HG02798 (cell line): Measurements from ENCODE around the gene ZNF445.
"Not testable (repeated sequence)": the region's sequence is repeated elsewhere in the genome, so short reads cannot be mapped to it uniquely, and the experiment has no call there.

Source experiments
- ATAC-seq: cut with Tn5 transposase; IDR thresholded peaks from one replicate; pipeline ENCODE4 v1.9.1; 2021; ENCODE audit warnings: mild to moderate bottlenecking; ENCODE audit not compliant: unreplicated experiment, poor library complexity

Gene ZNF445

DNA sequence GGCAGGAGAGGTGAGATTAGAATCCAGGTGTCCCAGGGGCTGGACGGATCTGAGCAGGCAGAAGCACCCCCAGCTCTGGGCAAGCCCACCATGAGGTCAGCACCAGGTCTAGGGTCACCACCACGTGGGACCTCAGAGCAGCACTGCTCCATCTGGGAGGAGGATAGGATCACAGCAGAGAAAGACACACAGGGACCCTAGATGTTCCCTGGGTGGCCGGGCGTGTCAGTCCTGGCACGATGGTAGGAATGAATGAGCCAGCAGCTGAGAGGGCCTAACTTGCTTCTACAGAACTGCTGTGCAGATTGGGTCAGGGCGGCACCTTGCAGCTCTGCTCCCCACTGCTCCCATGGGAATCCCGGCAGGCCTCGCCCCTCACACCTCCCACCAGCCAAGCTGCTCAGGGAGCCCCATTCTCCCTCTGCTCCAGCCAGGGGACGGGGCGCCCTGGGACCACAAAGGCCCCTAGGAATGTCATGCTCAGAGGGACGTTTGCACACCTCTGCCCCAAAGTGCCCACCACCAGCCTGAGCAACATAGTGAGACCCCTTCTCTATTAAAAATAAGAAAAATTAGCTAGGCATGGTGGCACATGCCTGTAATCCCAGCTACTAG, 66.3 kb downstream of the ZNF445 start:
- no peak for ATAC-seq

DNA sequence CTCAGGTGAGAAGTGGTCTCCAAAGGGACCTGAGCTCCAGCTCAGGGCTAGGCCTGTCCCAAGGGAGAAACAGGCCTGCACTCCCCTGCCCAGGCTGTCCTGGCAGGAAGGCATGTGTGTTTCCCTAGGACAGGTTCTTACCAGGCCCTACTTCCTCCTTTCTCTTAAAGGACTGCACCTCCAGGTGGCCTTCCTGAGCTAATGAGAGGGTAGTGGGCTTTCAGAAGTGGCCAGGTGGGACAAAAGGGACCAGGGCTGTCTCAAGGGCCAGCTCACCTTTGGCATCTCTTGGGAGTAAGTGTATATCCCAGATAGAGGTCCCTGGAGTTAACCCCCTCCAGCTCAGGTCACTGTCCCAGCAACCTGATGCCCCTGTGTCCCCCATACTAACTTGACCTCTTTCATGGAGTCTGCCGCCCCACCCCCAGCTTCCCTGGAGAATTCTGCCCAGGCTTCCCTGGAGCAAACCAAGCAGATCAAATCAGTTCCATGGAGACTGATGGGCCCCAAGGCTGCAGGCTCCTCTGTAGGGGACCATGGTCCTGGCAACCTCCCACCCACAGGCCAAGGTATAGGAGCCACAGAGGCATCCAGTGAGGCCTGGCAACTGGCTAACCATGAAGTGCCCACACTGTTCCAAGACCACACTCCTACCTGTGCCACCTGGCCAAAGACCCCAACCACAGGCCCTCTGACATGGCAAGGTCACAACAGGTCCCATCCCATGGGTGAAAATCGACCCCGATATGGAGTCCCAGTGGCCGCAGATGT, 67.6 kb downstream of the ZNF445 start:
- ATAC-seq = no peak

DNA sequence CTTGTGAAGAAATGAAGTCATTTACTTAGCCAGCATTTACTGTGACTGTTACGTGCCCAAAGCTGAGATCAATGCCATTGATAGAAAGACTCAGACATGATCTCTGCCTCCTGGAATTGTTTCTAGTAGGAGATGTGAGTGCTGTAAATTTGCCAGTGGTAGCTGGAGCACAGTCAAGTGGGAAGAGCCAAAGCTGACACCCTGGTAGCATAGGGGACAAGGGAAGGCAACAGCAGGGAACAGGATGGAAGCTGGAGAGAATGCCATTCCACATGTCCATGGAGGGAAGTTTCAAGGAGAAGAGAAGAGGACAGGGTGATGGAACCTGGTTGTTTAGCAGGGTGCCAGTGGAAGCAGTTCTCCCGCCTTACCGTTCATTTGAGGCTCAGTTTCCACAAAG, 74.9 kb downstream of the ZNF445 start:
- ATAC-seq = no peak

DNA sequence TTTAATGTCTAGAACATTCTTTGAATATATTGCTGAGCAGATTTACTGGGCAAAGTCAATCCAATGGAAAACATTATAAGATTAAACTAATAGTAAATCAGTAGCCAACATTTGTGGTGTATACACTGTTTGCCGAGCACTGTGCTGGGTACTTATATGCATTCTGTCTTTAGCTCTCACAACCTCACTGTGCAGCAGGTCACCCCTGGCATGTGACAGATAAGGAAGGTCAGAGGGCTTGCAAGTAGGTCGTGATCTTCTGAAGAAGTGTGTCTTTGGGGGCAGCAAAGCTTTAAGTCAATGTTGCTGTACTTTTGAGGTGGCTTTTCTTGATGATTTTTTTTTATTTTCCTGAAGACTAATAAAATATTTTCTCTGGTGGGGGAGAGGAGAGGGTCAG, 76.7 kb downstream of the ZNF445 start:
- no peak for ATAC-seq

DNA sequence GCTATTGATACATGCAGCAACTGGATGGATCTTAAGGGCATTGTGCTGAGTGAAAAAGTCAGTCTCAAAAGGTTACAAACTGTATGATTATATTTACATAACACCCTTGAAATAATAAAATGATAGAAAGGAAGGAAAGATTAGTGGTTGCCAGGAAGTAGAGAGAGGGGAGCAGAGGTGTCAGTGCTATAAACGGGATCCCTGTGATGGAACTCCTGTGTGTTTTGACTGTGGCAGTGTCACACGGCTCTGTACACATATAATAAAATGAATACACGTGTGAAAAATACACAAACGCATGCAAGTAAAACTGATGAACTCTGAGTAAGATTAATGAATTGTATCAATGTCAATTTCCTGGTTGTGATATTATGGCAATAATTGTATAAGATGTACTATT, 78.6 kb downstream of the ZNF445 start:
- ATAC-seq = no peak

DNA sequence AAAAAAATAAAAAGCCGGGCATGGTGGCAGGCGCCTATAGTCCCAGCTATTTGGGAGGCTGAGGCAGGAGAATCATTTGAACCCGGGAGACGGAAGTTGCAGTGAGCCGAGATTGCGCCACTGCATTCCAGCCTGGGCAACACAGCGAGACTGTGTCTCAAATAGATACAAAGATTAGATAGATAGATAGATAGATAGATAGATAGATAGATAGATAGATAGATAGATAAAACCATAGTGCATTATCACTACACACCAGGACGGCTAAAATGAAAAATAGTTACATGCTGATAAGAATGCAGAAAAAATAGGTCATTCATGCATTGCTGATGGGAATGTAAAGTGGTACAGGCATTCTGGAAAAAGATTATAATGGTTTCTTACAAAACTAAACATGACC, 79.2 kb downstream of the ZNF445 start:
- ATAC-seq = not testable (repeated sequence)

DNA sequence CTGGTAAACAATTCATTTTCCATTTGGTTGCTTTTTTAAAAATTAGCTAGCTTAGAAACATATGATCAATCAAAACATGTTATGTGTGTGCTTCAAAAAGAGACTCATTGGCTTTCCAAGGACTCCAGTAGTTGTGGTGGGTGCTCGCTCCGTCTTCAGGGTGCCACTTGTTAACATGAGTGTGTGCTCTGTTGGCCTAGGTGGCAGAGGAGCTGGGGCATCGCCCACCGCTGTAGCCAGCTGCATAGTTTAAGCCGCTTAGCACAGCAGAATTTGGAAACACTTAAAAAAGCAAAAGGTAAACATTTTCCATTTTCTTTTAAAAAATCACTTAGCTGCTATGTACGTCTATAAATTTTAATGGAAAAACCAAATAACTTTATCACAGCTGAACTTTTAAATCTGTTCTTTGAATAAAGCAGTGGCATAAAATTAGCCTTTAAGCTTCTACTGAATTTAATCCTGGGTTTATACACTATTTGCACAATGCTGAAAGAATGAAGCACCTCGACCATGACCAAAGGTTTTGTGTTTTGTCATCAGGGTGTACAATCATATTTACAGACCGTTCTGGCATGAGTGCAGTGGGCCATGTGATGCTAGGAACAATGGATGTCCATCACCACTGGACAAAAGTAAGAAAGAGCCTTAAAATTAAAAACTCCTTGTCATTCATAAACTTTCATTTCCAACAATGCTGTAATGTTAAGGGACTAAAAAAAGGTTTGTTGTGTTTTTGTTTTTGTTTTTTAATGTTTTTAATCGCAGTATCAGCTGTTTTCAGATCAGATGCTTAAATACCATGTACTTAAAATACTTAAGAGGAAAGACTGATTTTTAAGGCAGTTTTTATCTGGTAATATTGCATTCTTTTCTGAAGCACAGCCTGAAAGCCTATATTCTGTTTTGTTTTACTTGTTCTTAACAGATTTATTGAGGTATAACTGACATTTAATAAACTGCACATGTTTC, 81.0 kb downstream of the ZNF445 start:
- no peak for ATAC-seq

DNA sequence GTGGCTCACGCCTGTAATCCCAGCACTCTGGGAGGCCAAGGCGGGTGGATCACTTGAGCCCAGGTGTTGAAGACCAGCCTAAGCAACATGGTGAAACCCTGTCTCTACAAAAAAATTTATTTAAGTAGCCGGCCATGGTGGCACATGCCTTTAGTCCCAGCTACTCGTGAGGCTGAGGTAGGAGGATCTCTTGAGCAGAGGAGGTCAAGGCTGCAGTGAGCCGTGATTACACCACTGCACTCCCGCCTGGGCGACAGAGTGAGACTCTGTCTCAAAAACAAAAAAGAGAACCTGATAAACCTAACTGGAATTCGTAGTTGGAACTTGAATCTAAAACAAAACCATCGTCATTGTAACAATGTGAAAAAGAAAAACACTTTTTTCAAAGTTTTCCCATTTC, 81.8 kb downstream of the ZNF445 start:
- ATAC-seq = no peak

DNA sequence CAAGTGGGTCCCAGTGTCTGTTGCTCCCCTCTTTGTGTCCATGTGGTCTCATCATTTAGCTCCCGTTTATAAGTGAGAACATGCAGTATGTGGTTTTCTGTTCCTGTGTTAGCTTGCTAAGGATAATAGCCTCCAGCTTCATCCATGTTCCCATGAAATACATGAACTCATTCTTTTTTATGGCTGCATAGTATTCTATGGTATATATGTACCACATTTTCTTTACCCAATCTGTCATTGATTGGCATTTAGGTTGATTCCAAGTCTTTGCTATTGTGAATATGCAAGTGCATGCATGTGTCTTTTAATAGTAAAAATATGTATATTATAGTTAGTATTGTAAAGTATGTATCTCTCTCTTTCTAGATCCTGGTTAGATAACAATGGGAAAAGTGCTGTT, 85.0 kb downstream of the ZNF445 start:
- no peak for ATAC-seq

DNA sequence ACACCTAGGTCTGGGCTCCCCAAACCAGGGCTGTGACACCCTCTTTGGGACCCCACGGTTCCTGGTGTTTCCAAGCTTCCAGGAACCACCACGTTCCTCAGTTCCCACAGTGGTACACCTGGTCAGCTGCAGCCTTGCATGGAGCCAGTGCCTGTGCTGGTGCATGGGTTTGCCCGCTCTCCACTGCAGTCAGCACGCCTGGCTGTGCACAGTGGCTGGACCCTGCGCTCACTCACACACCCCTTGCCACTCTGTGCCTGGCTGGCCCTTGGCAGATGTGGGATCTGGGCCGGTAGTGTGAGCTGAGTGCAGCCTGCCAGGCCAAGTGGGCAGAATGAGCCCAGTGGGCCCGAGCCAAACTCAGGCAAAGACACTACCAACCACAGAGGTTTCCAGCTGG, 90.1 kb downstream of the ZNF445 start:
- no peak for ATAC-seq
